Measurements from ENCODE around the gene ZDHHC11B.

GRCh38 chr5:759781-760362 lies 24.7 kb downstream of the ZDHHC11B start:
- no peak for TF ChIP-seq EZH2 (IDR thresholded peaks at IDR 0.05; ENCODE audit: borderline replicate concordance, insufficient read depth, low read length, poor library complexity, severe bottlenecking)
- TF ChIP-seq, protein P1, sequence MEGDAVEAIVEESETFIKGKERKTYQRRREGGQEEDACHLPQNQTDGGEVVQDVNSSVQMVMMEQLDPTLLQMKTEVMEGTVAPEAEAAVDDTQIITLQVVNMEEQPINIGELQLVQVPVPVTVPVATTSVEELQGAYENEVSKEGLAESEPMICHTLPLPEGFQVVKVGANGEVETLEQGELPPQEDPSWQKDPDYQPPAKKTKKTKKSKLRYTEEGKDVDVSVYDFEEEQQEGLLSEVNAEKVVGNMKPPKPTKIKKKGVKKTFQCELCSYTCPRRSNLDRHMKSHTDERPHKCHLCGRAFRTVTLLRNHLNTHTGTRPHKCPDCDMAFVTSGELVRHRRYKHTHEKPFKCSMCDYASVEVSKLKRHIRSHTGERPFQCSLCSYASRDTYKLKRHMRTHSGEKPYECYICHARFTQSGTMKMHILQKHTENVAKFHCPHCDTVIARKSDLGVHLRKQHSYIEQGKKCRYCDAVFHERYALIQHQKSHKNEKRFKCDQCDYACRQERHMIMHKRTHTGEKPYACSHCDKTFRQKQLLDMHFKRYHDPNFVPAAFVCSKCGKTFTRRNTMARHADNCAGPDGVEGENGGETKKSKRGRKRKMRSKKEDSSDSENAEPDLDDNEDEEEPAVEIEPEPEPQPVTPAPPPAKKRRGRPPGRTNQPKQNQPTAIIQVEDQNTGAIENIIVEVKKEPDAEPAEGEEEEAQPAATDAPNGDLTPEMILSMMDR (IDR thresholded peaks at IDR 0.05; ENCODE audit: poor library complexity, severe bottlenecking) = no peak
